NCI-H1694 treated with DMSO at 0.1 percent for 48 hours (cell line): ENCODE data around the gene ADARB2.

ENCODE experiments used
- DNase-seq: peaks from one replicate; lab custom pipeline; 2025; lab: John Stamatoyannopoulos, UW

Gene ADARB2

GRCh38 chr10:1662438-1663025 is 74.8 kb downstream of the ADARB2 start:
- DNase-seq: no peak

GRCh38 chr10:1661859-1662437 is 75.4 kb downstream of the ADARB2 start:
- no peak for DNase-seq

GRCh38 chr10:1661416-1661815 is 75.9 kb downstream of the ADARB2 start:
- no peak for DNase-seq

- no peak for DNase-seq
Observed at GRCh38 chr10:1660815-1661214, 76.5 kb downstream of the ADARB2 start.

- DNase-seq: no peak
Observed at GRCh38 chr10:1660386-1660785, 76.9 kb downstream of the ADARB2 start.

GRCh38 chr10:1659221-1659791 is 78.0 kb downstream of the ADARB2 start:
- DNase-seq: no peak

- DNase-seq: no peak
Observed at GRCh38 chr10:1658658-1659057, 78.7 kb downstream of the ADARB2 start.

- no peak for DNase-seq
Observed at GRCh38 chr10:1657479-1657878, 79.8 kb downstream of the ADARB2 start.

- DNase-seq: no peak
Observed at GRCh38 chr10:1655367-1655766, 82.0 kb downstream of the ADARB2 start.

- DNase-seq: no peak
Observed at GRCh38 chr10:1654811-1655356, 82.4 kb downstream of the ADARB2 start.

- no peak for DNase-seq
Observed at GRCh38 chr10:1654247-1654646, 83.1 kb downstream of the ADARB2 start.

- no peak for DNase-seq
Observed at GRCh38 chr10:1653321-1653720, 84.0 kb downstream of the ADARB2 start.

GRCh38 chr10:1652151-1652550 is 85.2 kb downstream of the ADARB2 start:
- DNase-seq: peak; percentile 16

- peak; percentile 55 for DNase-seq
Observed at GRCh38 chr10:1651270-1651966, 85.9 kb downstream of the ADARB2 start.

- peak; percentile 49 for DNase-seq
Observed at GRCh38 chr10:1650542-1651269, 86.6 kb downstream of the ADARB2 start.

GRCh38 chr10:1648648-1649047 is 88.7 kb downstream of the ADARB2 start:
- no peak for DNase-seq

GRCh38 chr10:1646332-1646731 is 91.0 kb downstream of the ADARB2 start:
- DNase-seq: no peak

- no peak for DNase-seq
Observed at GRCh38 chr10:1645896-1646295, 91.4 kb downstream of the ADARB2 start.

- DNase-seq: no peak
Observed at GRCh38 chr10:1644191-1644711, 93.1 kb downstream of the ADARB2 start.

- DNase-seq: no peak
Observed at GRCh38 chr10:1643908-1644179, 93.5 kb downstream of the ADARB2 start.

- DNase-seq: no peak
Observed at GRCh38 chr10:1643161-1643907, 94.0 kb downstream of the ADARB2 start.
